Right forelimb (tissue), 1 donor: Measurements from ENCODE around the gene ABLIM2.

Source experiments
- DNase-seq: peaks from one replicate; pipeline ENCODE4 v3.0.0-alpha.2; 2018

Gene ABLIM2

DNA sequence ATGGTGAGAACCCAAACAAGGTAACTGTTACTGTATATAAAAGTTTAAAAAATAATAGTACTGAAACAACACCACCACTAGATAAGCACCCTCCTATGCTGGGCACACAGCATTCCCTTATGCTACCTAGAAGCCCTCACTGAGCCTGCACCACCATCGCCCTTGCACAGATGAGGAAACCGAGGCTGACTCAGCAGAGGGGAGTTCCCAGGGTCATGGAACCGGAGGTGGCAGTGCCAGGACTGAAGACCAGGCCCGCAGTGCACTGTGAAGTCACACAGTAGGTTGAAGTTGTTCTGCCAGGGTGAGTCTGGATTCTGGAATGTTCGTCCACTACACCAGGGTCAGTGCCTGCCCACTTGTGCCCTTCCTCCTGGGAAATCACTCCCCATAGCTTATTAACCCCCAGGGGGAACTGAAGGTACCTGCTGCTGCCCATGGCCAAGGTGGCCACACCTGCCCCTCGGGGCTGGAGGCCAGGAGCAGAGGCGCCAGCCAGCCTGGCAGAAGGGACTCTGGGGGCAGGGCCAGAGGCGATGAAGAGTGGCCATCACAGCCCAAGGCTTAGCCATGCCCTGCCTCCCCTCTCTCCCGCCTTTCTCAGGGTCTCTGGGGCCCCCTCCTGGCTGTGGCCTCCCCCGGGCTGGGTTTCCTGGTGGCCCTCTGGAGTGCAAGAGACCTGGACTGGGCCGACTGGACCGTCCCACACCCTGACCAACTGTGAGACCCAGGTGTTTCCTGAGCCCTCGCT, 15.1 kb upstream of the ABLIM2 start:
- no peak for DNase-seq

DNA sequence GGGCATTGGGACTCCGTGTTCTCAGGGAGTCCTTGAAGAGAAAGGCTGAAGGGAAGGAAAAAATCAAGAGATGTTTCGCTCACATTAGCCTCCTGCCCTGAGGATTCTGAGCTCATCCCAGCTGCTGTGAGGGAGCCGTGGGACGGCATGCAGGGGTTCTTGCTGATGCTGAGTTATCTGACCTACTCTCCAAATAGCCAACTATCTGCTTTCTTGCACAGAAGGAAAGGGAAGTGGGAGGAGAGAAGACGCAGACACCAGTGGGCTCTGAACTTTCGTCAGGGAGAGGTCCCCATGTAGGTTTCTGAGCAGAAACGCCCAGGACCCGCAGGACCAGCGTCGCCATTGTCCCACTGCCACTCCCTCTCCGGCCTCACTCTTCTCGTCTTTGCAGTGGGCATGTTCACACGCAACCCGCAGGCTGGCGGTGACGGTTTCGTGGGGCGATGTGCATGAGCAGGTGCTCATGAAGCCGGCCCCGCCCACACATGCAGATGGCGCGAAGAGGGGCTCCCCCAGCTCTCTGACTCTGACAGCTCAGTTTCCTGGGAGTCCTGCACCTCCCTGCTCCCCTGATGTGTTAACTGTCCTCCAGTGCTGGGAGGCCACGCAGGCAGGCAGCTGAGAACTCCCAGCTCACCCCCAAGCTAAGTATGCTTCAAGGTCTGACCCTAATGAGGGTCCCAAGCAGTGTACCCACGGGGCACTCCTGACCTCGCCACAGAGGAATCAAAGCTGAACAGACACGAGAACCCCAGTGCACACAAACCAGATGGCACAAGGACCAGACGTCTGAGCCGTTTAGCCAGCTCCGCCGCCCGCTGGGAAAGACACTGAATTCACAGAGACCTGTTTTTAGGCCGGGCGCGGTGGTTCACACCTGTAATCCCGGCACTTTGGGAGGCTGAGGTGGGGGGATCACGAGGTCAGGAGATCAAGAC, 13.6 kb upstream of the ABLIM2 start:
- no peak for DNase-seq

DNA sequence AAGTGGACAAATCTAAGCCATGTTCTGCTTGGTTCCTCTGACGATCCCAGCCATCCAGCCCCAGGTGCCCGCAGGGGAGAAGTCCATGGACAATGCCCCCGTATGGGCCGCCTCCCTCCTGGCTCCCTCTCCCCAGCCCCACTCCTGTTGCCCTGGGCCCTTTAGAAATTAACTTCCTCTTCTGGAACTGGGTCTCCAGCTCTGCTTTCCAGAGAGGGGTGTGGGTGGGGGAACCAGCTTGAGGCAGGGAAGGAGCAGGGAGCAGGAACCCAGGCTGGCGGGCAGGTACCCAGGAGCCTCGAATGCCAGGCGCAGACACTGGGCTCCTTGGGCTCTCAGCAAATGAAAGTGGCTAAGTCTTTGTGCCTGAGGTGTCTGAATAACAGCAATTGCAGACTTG, 12.7 kb upstream of the ABLIM2 start:
- no peak for DNase-seq

DNA sequence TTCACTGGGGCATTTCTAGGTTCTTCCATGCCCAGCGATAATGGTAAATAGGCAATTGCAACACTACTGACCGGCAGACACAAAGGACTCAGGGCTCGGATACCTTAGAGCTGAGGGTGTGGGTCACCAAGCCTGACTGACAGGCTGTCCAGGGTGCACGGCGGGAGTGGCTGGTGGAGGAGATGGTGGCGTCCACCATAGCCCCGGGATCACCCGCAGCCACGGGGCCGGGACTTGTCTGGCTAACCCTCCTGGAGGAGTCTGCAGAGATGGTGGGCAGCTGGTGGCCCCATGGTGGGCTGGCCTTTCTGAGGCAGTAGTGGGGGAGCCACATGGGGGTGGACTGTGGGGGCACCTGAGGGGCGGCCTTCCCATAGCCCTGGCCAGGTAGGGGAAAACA, 11.7 kb upstream of the ABLIM2 start:
- no peak for DNase-seq

DNA sequence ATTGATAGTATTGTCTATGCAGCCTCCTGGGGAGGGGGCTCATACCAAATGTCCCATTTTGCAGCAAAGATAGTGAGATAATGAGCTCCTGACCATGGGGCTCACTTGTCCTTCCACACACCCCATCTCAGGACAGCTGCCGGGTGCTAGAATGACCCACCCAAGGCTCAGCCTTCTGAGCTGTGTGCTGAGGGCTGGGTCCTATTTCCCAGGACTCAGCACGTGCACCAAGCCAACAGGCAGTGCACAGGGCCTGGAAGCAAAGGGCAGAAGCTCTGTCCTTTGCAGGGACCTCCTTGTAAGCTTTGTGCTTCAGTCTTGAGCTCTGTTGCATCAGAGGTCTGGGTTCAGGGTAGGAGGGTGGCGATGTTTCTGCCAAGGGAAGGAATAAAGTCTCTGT, 11.2 kb upstream of the ABLIM2 start:
- no peak for DNase-seq

DNA sequence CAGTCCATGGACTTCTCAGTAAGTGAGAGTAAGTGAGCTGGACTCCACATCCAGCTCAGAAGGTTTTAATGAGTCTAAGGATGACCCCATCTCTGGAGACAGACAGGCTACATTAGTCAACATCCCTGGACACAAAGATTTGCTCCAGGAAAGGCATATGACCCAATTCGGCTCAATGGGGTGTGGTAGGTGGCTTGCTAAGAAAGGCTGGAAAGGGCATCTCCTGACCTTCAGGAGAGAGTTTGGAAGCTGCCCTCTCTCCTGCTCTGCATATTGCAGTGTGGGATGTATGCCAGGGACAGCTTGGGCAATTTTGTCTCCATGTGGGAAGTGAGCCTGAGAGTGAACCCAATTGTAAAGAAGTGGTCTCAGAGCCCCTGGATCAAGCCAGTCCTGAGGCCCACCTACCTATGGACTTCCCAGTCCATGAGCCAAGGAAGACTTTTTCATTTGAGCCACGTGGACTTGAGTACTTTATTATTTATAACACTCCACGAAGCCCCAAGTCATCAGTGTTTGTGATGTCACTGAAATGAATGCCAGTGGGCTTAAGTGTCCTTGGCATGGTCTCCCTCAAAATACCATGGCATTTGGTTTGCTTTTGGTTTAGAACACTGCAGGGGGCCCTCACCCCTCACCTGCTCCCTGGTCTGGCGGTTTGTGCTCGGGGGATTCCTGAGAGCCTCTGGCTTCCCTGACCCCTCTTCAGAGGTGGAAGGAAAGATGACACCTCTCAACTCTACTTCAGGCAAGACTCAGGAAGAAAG, 10.4 kb upstream of the ABLIM2 start:
- DNase-seq = no peak

DNA sequence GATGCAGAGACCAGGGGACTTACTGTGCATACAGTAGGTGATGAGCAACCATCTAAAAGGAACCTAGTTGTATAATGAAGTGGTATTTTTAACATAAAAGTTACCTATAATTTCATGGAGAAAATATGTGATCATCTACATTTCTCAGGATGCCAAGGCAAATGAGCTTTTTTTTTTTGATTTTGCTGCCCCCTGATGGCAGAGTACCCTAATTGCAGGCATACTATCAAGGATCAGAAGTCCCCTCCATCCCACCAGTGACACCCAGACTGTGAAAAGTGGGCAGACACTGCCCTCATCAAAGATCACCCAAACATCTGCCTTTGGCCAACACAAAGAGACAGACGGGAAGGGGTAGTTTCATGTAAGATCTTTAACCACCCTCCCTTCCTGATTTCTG, 9.6 kb upstream of the ABLIM2 start:
- no peak for DNase-seq

DNA sequence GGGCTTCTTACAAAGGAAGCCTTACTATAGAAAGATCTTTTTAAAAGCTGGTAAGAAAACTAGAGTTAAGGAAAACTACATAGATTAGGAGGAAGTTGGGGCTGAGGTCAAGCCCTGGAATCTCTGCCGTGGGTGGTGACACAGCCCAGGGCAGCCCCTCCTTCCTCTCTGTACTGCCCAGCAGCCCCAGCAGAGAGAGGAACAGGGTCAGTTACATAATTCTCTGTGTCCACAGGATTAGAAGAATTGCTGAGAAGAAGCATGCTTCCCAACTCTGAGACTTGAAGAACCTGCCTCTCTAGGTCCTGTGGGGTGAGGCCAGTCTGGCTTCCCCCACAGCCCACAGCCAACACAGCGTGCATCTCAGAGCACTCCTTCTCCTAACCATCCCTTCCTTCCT, 9.2 kb upstream of the ABLIM2 start:
- DNase-seq = no peak

DNA sequence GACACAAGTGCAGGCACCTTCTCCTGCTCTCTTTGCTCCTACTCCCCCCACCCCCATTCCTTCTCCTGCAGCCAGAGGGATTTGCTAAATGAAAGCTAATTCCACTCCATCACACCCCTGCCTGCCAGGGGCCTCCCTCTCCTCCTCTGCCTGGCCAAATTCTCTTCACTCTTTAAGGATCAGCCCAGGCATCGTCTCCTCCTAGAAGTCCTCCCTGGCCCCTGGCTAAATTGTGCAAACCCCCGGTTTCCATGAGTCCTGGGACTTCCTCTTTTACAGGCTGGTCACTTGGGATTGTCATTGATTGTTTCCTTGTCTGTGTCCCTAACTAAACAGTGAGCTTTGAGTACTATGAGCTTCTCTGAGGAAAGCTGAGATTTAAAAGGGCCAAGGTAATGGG, 8.7 kb upstream of the ABLIM2 start:
- DNase-seq = no peak

DNA sequence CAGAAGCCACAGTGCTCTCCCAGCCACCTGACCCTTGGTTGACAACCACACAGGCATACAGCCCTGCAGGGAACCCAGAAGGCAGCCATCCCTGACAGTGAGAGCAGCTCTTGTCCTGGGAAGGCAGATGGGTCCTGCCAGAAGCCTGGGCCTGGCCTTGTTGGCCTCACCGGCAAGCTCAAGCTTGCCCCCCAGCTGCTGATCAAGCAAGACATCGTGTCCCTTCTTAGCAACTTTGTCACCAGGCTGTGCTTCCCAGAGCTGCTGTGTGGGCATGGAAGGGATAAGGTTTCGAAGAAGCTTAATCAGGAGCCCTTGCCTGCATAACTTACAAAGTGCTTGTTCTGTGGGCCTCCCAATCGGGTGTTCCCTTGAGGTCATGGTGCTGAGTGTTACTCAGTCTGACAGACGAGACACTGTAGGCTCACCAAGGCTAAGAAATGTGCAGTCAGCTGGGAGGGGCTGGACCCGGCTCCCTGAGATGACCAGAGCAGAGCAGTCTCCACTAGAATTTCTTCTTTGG, 6.8 kb upstream of the ABLIM2 start:
- no peak for DNase-seq

DNA sequence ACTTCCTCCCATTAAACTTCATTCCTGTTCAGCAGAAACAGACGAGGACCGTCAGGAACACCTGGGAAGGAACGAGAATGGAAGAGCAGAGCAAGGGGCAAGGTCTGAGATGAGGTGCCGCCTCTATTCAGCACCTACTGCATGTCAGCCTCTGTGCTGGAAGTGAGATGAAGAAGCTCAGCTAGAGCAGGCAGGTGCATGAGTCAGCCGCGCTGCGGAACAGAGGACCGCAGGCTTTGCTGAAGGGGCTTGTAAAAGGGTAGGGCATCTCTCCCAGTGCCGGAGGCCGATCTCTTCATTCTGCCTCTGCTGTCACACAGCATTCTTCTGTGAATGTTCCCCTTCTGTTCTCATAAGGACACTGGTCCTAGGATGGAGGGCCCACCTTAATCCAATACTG, 6.1 kb upstream of the ABLIM2 start:
- DNase-seq = no peak

DNA sequence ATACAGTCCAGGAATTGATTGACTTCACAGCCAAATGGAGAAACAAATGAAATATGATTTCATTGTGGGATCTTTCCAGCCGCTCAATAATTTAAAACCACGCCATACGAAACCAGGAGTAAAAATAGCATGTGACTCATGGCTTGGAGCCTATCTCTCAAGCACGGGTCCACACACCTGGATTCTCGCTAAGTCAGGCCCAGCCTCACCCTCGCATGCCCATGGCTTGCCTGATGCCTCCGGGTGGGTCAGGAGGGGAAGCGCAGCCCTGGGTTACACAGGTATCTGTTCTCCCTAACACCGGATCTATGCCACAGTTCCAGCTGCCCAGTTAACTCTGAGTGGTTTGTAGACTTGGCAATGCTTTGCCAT, 5.6 kb upstream of the ABLIM2 start:
- no peak for DNase-seq

DNA sequence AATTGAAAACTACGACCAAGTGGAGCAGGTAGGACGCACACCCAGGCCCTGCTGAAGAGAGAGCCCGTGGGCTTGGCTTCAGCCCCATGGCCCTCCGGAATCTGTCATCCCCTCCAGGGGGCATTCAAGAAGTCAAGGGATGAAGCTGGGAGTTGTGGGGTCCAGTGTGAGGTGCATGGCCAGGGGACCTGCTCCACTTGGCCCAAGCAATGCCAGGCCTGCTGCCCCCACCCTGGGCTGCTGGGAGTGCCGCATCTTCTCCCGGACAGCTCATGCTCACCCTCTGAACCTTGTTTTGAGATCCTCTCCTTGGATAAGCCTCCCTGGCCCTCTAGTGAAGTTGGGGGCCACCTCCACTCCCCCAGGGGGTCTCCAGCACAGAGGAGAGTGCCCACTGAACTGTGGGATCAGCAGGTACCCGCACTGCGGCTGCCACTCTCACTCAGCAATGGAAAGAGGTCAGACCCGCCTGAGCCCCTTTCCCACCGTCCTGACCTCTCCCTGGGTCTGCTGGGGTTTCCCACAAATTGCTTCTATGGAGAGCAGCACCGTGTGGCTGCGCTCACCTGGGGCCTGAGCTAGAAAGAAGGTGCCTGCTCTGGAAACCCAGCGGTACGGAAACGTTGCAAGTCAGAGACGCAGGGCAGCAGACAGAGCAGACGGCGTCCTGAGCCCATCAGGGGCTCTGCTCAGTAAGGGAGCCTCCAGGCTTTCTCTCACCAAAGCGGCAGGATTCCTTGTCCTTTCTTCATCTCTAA, 5.0 kb upstream of the ABLIM2 start:
- DNase-seq = no peak

DNA sequence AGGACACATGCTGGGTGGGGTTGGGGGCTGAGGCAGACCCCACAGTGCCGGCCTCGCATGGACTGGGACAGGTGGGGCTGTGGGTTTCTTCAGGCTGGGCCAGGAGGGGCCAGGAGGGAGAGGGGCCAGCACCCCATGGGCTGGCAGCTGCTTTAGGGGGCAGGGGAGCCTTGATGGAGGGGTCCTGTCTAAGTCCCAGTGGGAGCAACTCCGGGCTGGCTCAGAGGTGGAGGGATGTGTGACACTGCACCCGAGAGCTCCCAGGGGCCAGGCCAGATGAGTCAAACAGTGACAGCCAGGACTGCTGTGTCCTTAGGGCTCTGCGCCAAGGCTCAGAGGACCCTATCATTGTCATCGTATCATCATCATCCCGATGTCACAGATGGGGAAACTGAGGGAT, 4.4 kb upstream of the ABLIM2 start:
- no peak for DNase-seq

DNA sequence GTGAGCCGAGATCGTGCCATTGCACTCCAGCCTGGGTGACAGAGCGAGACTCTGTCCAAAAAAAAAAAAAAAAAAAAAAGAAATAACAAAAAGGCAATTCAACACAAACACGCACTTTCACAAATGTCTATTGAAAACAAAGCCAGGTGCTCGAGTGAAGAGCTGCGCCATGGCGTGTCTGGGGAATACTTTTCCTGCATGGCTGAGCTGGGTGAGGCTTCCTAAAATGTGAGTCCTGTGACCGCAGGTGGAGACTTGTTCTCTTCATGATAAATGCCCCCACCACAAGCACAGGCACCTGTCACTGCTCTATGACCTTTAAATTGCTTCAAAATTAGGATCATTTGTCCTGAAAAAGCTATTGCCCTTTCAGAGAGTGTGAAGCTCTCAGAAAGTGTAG, 4.0 kb upstream of the ABLIM2 start:
- no peak for DNase-seq

DNA sequence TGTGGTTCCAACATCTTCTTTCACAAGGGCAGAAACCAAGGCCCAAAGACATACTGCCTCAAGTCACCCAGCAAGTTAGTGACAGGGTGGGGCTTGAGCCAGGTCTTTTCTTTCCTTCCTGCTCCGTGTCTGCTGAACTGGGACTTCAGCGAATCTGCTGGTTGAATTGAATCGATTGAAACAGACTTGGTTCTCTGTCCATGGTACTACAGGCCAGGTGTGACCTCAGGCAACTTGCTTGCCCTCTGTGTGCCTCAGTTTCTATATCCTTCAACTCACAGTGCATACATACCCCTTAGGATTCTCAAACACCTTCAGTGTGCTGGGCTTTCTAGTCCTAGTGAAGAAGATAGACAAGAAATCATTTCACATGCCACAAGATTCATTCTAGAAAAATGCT, 2.0 kb upstream of the ABLIM2 start:
- DNase-seq = no peak

DNA sequence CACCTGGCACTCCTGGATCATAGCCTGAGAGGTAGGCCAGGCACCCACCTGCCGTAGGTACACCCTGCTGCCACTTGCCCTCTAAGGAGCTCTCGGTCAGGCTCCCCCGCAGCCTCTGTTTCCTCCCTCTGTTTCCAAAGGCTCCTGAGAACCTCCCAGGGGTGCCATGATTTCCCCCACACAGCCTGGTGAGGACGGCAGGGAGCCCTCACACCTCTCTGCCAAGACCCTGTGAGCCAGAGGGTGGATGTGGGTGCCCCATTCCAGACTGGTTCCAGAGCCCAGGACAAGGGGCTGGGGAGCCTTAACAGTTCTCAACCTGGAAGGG, 1.6 kb upstream of the ABLIM2 start:
- DNase-seq = no peak

DNA sequence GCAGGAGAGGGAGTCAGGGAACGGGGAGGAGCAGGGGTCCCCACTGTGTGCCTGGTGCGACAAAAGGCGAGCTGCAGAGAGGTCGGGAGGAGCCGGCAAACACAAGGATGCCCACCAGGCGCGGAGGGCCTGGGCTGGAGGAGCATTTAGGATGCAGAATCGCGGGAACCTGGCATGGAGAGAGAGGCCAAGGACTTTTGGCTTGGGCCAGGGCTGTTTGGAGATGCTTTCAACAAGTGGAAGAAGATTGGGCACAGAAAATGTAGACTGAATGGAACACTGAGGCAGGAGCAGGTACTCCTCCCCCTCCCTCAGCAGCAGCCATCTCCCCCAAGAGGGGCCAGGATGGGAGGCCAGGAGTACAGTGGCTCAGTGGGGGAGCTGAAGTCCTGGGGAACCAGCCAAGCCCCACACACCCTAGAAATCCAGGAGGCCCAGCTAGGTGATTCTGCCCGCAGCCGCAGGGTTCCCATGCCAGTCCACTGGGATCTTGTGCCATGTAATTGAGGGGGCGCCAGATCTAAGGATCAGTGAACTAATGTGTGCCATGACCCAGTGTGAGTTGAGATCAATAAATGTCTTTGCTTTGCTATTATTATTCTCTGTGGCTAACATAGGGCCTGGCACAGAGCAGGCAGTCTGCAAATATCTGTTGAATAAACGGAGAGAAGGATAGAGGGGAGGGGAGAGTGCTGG, 1.1 kb upstream of the ABLIM2 start:
- DNase-seq = no peak

DNA sequence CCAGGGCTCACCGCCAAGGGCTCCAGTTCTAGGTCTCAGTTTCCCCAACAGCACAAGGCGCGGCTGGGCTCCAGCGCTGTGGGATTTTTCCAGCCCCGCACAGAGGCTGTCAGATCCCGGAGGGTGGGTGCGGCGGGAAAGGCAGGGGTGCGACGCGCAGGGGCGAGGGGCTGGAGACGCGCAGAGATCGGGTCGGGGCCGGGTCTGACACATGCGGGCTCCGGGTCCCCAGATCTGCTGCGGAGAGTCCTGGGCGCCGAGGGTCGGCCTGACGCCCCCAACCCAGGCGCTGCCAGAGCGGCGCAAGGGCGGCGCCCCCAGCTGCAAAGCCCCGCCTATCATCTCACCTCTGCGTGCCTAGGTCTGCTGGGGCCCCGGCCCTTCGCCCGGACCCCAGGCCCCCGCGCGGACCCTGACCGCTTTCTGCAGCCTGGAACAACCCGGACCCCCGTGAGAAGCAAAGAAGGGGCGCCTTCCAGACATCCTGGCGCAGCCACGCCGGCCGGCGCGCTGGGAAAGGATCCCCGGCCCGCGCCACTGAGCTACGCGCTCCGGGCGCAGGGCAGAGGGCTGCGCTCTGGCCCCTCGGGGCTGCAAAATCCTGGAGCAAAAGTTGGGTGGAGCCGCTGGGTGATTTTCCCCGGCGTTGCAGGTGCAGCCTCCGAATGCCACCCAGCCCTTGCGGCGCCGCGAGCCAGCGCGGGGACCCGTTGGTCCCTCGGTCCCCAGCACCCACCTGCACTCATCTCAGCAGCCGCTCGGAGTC, 486 bp downstream of the ABLIM2 start:
- DNase-seq = no peak

DNA sequence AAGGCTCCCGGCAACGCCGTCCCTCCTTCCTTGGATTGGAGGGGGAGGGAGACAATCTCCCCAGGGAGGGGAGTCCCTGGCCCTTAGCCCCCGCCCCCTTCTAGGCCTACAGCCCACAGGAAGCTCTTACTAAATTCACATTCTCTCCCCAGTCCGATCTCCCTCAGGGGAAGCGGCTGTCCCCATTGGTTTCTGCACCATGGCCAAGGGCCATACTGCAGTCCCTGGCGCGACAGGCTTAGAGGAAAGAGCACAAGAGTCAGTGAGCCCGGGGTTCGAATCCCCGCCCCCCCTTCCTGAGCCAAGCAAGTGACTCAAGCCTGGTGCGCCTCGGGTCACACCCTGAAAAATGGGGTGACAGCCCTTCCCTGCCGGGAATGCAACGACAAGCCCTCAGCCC, 1.1 kb downstream of the ABLIM2 start:
- DNase-seq = no peak

DNA sequence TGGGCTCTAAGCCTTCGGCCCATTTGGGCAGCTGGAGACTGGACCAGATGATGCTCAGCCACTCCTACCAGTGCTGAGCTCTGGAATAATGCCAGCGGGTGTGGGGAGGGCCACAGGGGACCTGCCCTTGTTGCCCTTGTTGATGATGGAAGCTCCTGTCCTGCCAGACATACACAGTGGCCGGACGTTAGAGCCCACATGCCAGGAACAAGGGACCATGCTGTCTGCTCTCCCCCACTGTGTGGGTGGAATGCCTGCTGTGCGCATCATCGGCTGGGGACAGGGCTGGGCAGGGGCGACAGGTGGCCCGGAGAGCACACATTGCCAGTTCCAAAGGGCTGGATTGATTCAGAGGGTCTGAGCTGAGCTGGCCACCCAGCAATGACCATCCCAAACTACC, 2.0 kb downstream of the ABLIM2 start:
- DNase-seq = no peak
